ENCODE results near the gene THRAP3.

THRAP3 gene

GRCh38 chr1:36349839-36350238 lies 125.6 kb downstream of the THRAP3 start:
- no peaks in the 10 kb centered on the region for H3K27me3 ChIP-seq (ENCODE audit: control insufficient read depth in 1 of 2, insufficient read depth in 2 of 2, low read length in 2 of 2)
- H3K36me3 ChIP-seq (ENCODE audit: control insufficient read depth in 1 of 2, insufficient read depth in 2 of 2, low read length in 2 of 2) = peaks cover 55 to 78% of the 10 kb centered on the region in 2 donors
- no peak overlapping the region for H3K9ac ChIP-seq (ENCODE audit: low read depth in 1 of 2, low read length in 2 of 2)
- no peak overlapping the region for H3K27ac ChIP-seq (ENCODE audit: low read depth, low read length)
- H3K4me1 ChIP-seq (ENCODE audit: control insufficient read depth in 1 of 2, insufficient read depth in 2 of 2, low read length in 2 of 2) = peaks cover 5 to 26% of the 10 kb centered on the region in 2 donors
- no peaks in the 10 kb centered on the region for H3K9me3 ChIP-seq (ENCODE audit: control insufficient read depth in 1 of 2, low read length in 2 of 2)
- H3K4me3 ChIP-seq (ENCODE audit: low read depth in 1 of 2, low read length in 2 of 2) = no peak overlapping the region

- Histone ChIP-seq H3K27me3 (ENCODE audit: control insufficient read depth in 1 of 2, insufficient read depth in 2 of 2, low read length in 2 of 2) (no peaks in the 10 kb centered on the region), H3K9ac (ENCODE audit: low read depth in 1 of 2, low read length in 2 of 2) (no peak overlapping the region), H3K9me3 (ENCODE audit: control insufficient read depth in 1 of 2, low read length in 2 of 2) (no peaks in the 10 kb centered on the region), H3K4me3 (ENCODE audit: low read depth in 1 of 2, low read length in 2 of 2) (no peak overlapping the region), H3K27ac (ENCODE audit: low read depth, low read length) (no peak overlapping the region), H3K4me1 (ENCODE audit: control insufficient read depth in 1 of 2, insufficient read depth in 2 of 2, low read length in 2 of 2) (peaks cover 5 to 26% of the 10 kb centered on the region in 2 donors), H3K36me3 (ENCODE audit: control insufficient read depth in 1 of 2, insufficient read depth in 2 of 2, low read length in 2 of 2) (peaks cover 53 to 79% of the 10 kb centered on the region in 2 donors)
Observed at GRCh38 chr1:36350659-36351226, 126.5 kb downstream of the THRAP3 start.

GRCh38 chr1:36351227-36351977 lies 127.2 kb downstream of the THRAP3 start:
- H3K4me3 ChIP-seq (ENCODE audit: low read depth in 1 of 2, low read length in 2 of 2) = no peak overlapping the region

GRCh38 chr1:36352125-36352909 lies 128.1 kb downstream of the THRAP3 start:
- H3K36me3 ChIP-seq (ENCODE audit: control insufficient read depth in 1 of 2, insufficient read depth in 2 of 2, low read length in 2 of 2) = peaks cover 49 to 72% of the 10 kb centered on the region in 2 donors
- H3K9me3 ChIP-seq (ENCODE audit: control insufficient read depth in 1 of 2, low read length in 2 of 2) = no peaks in the 10 kb centered on the region
- no peak overlapping the region for H3K27ac ChIP-seq (ENCODE audit: low read depth, low read length)

More at GRCh38 chr1:36351227-36351977, 127.2 kb downstream of the THRAP3 start:
- Histone ChIP-seq H3K36me3 (ENCODE audit: control insufficient read depth in 1 of 2, insufficient read depth in 2 of 2, low read length in 2 of 2) (peaks cover 50 to 75% of the 10 kb centered on the region in 2 donors), H3K27me3 (ENCODE audit: control insufficient read depth in 1 of 2, insufficient read depth in 2 of 2, low read length in 2 of 2) (no peaks in the 10 kb centered on the region), H3K9ac (ENCODE audit: low read depth in 1 of 2, low read length in 2 of 2) (no peak overlapping the region), H3K27ac (ENCODE audit: low read depth, low read length) (peak overlapping the region; percentile 30), H3K9me3 (ENCODE audit: control insufficient read depth in 1 of 2, low read length in 2 of 2) (no peaks in the 10 kb centered on the region), H3K4me1 (ENCODE audit: control insufficient read depth in 1 of 2, insufficient read depth in 2 of 2, low read length in 2 of 2) (peaks cover 5 to 26% of the 10 kb centered on the region in 2 donors)

GRCh38 chr1:36352910-36353878 lies 129.0 kb downstream of the THRAP3 start:
- no peaks in the 10 kb centered on the region for H3K9me3 ChIP-seq (ENCODE audit: control insufficient read depth in 1 of 2, low read length in 2 of 2)
- H3K4me1 ChIP-seq (ENCODE audit: control insufficient read depth in 1 of 2, insufficient read depth in 2 of 2, low read length in 2 of 2) = peaks cover 5 to 26% of the 10 kb centered on the region in 2 donors
- H3K4me3 ChIP-seq (ENCODE audit: low read depth in 1 of 2, low read length in 2 of 2) = no peak overlapping the region
- H3K9ac ChIP-seq (ENCODE audit: low read depth in 1 of 2, low read length in 2 of 2) = no peak overlapping the region
- H3K27ac ChIP-seq (ENCODE audit: low read depth, low read length) = no peak overlapping the region
- H3K27me3 ChIP-seq (ENCODE audit: control insufficient read depth in 1 of 2, insufficient read depth in 2 of 2, low read length in 2 of 2) = no peaks in the 10 kb centered on the region
- peaks cover 44 to 71% of the 10 kb centered on the region in 2 donors for H3K36me3 ChIP-seq (ENCODE audit: control insufficient read depth in 1 of 2, insufficient read depth in 2 of 2, low read length in 2 of 2)

More at GRCh38 chr1:36352125-36352909, 128.1 kb downstream of the THRAP3 start:
- H3K4me1 ChIP-seq (ENCODE audit: control insufficient read depth in 1 of 2, insufficient read depth in 2 of 2, low read length in 2 of 2) = peaks cover 5 to 26% of the 10 kb centered on the region in 2 donors
- no peaks in the 10 kb centered on the region for H3K27me3 ChIP-seq (ENCODE audit: control insufficient read depth in 1 of 2, insufficient read depth in 2 of 2, low read length in 2 of 2)
- no peak overlapping the region for H3K4me3 ChIP-seq (ENCODE audit: low read depth in 1 of 2, low read length in 2 of 2)
- H3K9ac ChIP-seq (ENCODE audit: low read depth in 1 of 2, low read length in 2 of 2) = no peak overlapping the region

- Histone ChIP-seq H3K27me3 (ENCODE audit: control insufficient read depth in 1 of 2, insufficient read depth in 2 of 2, low read length in 2 of 2) (no peaks in the 10 kb centered on the region), H3K4me1 (ENCODE audit: control insufficient read depth in 1 of 2, insufficient read depth in 2 of 2, low read length in 2 of 2) (peaks cover 5 to 26% of the 10 kb centered on the region in 2 donors), H3K4me3 (ENCODE audit: low read depth in 1 of 2, low read length in 2 of 2) (no peak overlapping the region), H3K9ac (ENCODE audit: low read depth in 1 of 2, low read length in 2 of 2) (no peak overlapping the region), H3K36me3 (ENCODE audit: control insufficient read depth in 1 of 2, insufficient read depth in 2 of 2, low read length in 2 of 2) (peaks cover 39 to 71% of the 10 kb centered on the region in 2 donors), H3K9me3 (ENCODE audit: control insufficient read depth in 1 of 2, low read length in 2 of 2) (no peaks in the 10 kb centered on the region), H3K27ac (ENCODE audit: low read depth, low read length) (no peak overlapping the region)
Observed at GRCh38 chr1:36354486-36354885, 130.2 kb downstream of the THRAP3 start.

Data from duodenal mucosa (tissue), 2 donors.